WTC11 (cell line): Measurements from ENCODE around the gene FMO2. TPM values are rescaled to one million over a fixed set of nuclear protein-coding genes. Genes with fewer than 3 reads are reported as not detected.

Experiments used
- ATAC-seq: fragments of 200-7000 bp; cut with Tn5 transposase; 2 replicates; pipeline ENCODE4 v1.10.0; 2021; ENCODE audit warnings: mild to moderate bottlenecking, moderate library complexity
- CTCF ChIA-PET: fragments of 300-600 bp; sonication (Branson Sonifier 250); formaldehyde crosslinking; loops from one replicate; lab custom pipeline; 2021; ENCODE audit warnings: antibody characterized with exemption; lab: Charles Lee
- POLR2A ChIA-PET: fragments of 350-600 bp; sonication (Branson Sonifier 250); formaldehyde crosslinking; loops from one replicate; lab custom pipeline; 2021; ENCODE audit warnings: antibody characterized with exemption; lab: Charles Lee
- DNase-seq: peaks from one replicate; pipeline ENCODE4 v3.0.0; 2021; ENCODE audit warnings: low spot score
- H3K27ac Mint-ChIP-seq: 2 replicates; pipeline ENCODE4 v1.8.0; 2021; ENCODE audit warnings: mixed read lengths
- H3K27me3 Mint-ChIP-seq: 2 replicates; pipeline ENCODE4 v1.8.0; 2021; ENCODE audit warnings: low read depth, mild to moderate bottlenecking, moderate library complexity, mixed read lengths
- H3K36me3 Mint-ChIP-seq: 2 replicates; pipeline ENCODE4 v1.8.0; 2021; ENCODE audit warnings: mixed read lengths
- H3K4me1 Mint-ChIP-seq: 2 replicates; pipeline ENCODE4 v1.8.0; 2022; ENCODE audit warnings: mixed read lengths
- H3K4me3 Mint-ChIP-seq: 2 replicates; pipeline ENCODE4 v1.8.0; 2021; ENCODE audit warnings: mild to moderate bottlenecking, moderate library complexity, mixed read lengths
- H3K9me3 Mint-ChIP-seq: 2 replicates; pipeline ENCODE4 v1.8.0; 2021; ENCODE audit warnings: mixed read lengths
- CREB1 ChIP-seq: sonication (generic); formaldehyde crosslinking; IDR thresholded peaks from 2 replicates; pipeline ENCODE4 v1.8.0; 2023; ENCODE audit warnings: mild to moderate bottlenecking, missing genetic modification reagents
- IRF1 ChIP-seq: sonication (generic); formaldehyde crosslinking; IDR thresholded peaks from 2 replicates; pipeline ENCODE4 v1.8.0; 2023; ENCODE audit warnings: missing genetic modification reagents
- JAZF1 ChIP-seq: fragments of 250-450 bp; sonication (Bioruptor Pico); IDR thresholded peaks from 2 replicates; pipeline ENCODE4 v1.9.0; 2021; ENCODE audit warnings: moderate library complexity, mild to moderate bottlenecking, inconsistent platforms
- NFATC4 ChIP-seq: fragments of 250-450 bp; sonication (Bioruptor Pico); IDR thresholded peaks from 2 replicates; pipeline ENCODE4 v1.9.0; 2021; ENCODE audit warnings: mild to moderate bottlenecking
- NR3C1 ChIP-seq: sonication (generic); formaldehyde crosslinking; conservative IDR thresholded peaks from 2 replicates; pipeline ENCODE4 v1.8.1; 2023; ENCODE audit warnings: low read depth, mild to moderate bottlenecking, missing genetic modification reagents
- SP1 ChIP-seq: sonication (generic); formaldehyde crosslinking; conservative IDR thresholded peaks from 2 replicates; pipeline ENCODE4 v1.8.1; 2022; ENCODE audit warnings: missing genetic modification reagents
- STAT6 ChIP-seq: sonication (generic); formaldehyde crosslinking; conservative IDR thresholded peaks from 2 replicates; pipeline ENCODE4 v1.8.1; 2023; ENCODE audit warnings: mild to moderate bottlenecking, low read depth, missing genetic modification reagents, moderate library complexity
- ZBTB43 ChIP-seq: sonication (generic); formaldehyde crosslinking; IDR thresholded peaks from 2 replicates; pipeline ENCODE4 v1.8.1; 2023; ENCODE audit warnings: mild to moderate bottlenecking, missing genetic modification reagents
- ZNF425 ChIP-seq: fragments of 250-450 bp; sonication (Bioruptor Pico); conservative IDR thresholded peaks from 2 replicates; pipeline ENCODE4 v1.9.0; 2021; ENCODE audit warnings: mild to moderate bottlenecking
- ZNF532 ChIP-seq: fragments of 250-450 bp; sonication (Bioruptor Pico); IDR thresholded peaks from 2 replicates; pipeline ENCODE4 v1.9.0; 2021; ENCODE audit warnings: mild to moderate bottlenecking, borderline replicate concordance
- ZNF671 ChIP-seq: fragments of 250-450 bp; sonication (Bioruptor Pico); IDR thresholded peaks from 2 replicates; pipeline ENCODE4 v1.8.0; 2021; ENCODE audit warnings: mild to moderate bottlenecking
- total RNA-seq: library from RNA; stranded (reverse); gene quantifications from 3 replicates; pipeline ENCODE4 v1.2.3, GENCODE V29; 2021
- TF ChIP-seq, protein P1 (sequence below): sonication (generic); formaldehyde crosslinking; IDR thresholded peaks from 2 replicates; pipeline ENCODE4 v1.8.0; 2022; ENCODE audit warnings: mild to moderate bottlenecking, missing genetic modification reagents
- TF ChIP-seq, protein P2 (sequence below): sonication (generic); formaldehyde crosslinking; IDR thresholded peaks from 2 replicates; pipeline ENCODE4 v1.8.1; 2023; ENCODE audit warnings: mild to moderate bottlenecking, missing genetic modification reagents, borderline replicate concordance

The FMO2 gene
- total RNA-seq, 1 experiment from 2014 or later = not detected

DNA sequence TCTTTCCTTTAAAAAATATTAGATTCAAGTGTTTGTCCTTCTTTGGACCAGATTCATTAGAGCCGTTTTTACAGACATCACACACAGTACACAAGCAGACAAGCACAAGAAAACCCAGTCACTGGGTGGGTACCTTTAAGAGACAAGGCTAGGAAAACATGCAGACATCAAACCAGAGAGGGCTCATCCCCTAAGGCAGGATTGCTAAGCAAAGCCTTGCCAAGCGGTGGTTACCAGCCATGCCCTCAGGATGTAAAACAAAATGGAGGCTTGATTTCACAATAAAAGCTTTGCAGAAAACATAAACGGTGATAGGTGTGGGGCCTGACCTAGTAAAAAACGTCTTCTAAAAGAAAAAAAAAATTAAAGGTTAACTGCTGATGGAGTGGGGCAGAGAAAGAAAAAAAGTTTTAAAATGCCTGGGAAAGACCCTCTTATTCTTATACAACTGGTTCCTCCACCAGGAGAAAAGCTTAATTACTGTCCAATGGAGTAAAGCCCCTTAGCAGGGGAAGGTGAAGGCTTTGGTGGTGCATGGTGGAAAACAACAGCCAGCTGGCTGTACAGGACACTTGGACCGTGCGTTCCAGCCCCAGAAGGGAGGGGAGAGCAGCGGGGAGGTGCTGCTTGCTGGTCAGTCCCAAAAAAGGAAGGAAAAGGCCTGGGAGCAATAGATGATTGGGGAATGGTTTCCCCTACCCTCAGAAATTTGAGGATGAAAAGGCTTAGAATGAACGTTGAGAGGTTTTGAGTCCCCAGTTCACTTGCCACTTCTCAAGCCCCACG is 32.8 kb downstream of the FMO2 start (continued):
- TF ChIP-seq ZNF532 (CRISPR knock-in tag) (no peak), NR3C1 (CRISPR knock-in tag) (no peak), NFATC4 (CRISPR knock-in tag) (no peak), CREB1 (CRISPR knock-in tag) (no peak), SP1 (no peak), ZBTB43 (CRISPR knock-in tag) (no peak), IRF1 (CRISPR knock-in tag) (no peak)
- TF ChIP-seq, protein P1, sequence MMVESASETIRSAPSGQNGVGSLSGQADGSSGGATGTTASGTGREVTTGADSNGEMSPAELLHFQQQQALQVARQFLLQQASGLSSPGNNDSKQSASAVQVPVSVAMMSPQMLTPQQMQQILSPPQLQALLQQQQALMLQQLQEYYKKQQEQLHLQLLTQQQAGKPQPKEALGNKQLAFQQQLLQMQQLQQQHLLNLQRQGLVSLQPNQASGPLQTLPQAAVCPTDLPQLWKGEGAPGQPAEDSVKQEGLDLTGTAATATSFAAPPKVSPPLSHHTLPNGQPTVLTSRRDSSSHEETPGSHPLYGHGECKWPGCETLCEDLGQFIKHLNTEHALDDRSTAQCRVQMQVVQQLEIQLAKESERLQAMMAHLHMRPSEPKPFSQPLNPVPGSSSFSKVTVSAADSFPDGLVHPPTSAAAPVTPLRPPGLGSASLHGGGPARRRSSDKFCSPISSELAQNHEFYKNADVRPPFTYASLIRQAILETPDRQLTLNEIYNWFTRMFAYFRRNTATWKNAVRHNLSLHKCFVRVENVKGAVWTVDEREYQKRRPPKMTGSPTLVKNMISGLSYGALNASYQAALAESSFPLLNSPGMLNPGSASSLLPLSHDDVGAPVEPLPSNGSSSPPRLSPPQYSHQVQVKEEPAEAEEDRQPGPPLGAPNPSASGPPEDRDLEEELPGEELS = no peak
- TF ChIP-seq, protein P2, sequence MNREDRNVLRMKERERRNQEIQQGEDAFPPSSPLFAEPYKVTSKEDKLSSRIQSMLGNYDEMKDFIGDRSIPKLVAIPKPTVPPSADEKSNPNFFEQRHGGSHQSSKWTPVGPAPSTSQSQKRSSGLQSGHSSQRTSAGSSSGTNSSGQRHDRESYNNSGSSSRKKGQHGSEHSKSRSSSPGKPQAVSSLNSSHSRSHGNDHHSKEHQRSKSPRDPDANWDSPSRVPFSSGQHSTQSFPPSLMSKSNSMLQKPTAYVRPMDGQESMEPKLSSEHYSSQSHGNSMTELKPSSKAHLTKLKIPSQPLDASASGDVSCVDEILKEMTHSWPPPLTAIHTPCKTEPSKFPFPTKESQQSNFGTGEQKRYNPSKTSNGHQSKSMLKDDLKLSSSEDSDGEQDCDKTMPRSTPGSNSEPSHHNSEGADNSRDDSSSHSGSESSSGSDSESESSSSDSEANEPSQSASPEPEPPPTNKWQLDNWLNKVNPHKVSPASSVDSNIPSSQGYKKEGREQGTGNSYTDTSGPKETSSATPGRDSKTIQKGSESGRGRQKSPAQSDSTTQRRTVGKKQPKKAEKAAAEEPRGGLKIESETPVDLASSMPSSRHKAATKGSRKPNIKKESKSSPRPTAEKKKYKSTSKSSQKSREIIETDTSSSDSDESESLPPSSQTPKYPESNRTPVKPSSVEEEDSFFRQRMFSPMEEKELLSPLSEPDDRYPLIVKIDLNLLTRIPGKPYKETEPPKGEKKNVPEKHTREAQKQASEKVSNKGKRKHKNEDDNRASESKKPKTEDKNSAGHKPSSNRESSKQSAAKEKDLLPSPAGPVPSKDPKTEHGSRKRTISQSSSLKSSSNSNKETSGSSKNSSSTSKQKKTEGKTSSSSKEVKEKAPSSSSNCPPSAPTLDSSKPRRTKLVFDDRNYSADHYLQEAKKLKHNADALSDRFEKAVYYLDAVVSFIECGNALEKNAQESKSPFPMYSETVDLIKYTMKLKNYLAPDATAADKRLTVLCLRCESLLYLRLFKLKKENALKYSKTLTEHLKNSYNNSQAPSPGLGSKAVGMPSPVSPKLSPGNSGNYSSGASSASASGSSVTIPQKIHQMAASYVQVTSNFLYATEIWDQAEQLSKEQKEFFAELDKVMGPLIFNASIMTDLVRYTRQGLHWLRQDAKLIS (CRISPR knock-in tag) = no peak

DNA sequence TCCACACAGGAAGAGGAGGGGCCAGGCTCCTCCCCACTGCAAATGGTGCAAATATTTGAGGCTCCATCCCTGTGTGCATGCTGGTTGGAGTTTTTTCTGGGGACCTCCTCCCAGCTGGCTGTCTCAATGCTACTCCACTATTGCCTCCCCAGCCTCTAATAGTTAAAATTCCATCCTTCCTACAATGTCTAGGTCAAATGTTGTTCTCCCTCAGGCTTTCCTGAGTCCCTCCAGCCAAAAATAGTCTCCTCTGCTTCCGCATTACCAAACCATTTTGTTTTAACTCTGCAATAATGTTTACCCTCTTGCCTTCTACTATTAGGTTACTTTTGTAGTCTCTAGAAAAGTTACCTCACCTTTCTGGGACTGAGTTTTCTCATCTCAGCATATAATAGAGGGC is 33.6 kb downstream of the FMO2 start:
- Mint-ChIP-seq H3K27me3 (no peaks in the 10 kb centered on the region; the same call in none of the 2 replicates), H3K4me3 (no peak overlapping the region), H3K4me1 (peaks cover 62% of the 10 kb centered on the region), H3K9me3 (peaks cover 8% of the 10 kb centered on the region; the same call in 1 of the 2 replicates), H3K27ac (peak overlapping the region; percentile 99), H3K36me3 (peaks cover 18% of the 10 kb centered on the region)
- CTCF ChIA-PET = interaction anchor here (1.0 kb wide), 1 partner anchor 95 kb away, joined by 3 read pairs; the partner anchor contains the start of gene FMO4
- POLR2A ChIA-PET = no interaction called here
- DNase-seq (no peak), ATAC-seq (no peak)
- TF ChIP-seq ZNF425 (CRISPR knock-in tag) (no peak), STAT6 (CRISPR knock-in tag) (no peak), JAZF1 (CRISPR knock-in tag) (no peak), ZNF671 (CRISPR knock-in tag) (no peak)
